Right forelimb (tissue), 1 donor: ENCODE measurements around the gene LSM4.

Experiments
- DNase-seq: peaks from one replicate; pipeline ENCODE4 v3.0.0-alpha.2; 2018

LSM4 gene

GRCh38 chr19:18291590-18292461 lies 31.1 kb downstream of the LSM4 start:
- peak; percentile 90 for DNase-seq

DNA sequence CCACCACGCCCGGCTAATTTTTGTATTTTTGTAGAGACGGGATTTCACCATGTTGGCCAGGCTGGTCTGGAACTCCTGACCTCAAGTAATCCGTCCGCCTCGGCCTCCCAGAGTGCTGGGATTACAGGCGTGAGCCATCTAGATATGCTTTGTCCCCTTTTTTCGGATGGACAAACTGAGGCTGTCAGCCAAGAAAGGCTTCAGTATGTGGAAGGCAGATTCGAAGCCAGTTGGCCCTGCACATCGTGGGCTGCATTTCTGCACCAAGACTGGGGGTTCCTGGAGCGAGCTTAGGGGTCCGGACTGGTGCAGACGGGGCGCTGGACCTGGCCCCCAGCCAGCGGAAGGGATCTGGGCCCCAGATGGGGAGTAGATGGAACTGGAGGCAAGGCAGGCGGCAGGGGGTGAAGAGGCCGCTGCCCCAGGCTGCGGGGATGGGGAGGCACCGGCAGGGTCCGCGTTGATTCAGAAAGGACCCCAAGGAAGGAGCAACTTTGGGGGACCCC lies 31.8 kb downstream of the LSM4 start:
- no peak for DNase-seq

GRCh38 chr19:18290302-18291018 lies 32.4 kb downstream of the LSM4 start:
- no peak for DNase-seq

GRCh38 chr19:18289471-18290301 lies 33.2 kb downstream of the LSM4 start:
- DNase-seq, result no peak

- peak; percentile 61 for DNase-seq
Measured at GRCh38 chr19:18287836-18288772, 34.8 kb downstream of the LSM4 start.

DNA sequence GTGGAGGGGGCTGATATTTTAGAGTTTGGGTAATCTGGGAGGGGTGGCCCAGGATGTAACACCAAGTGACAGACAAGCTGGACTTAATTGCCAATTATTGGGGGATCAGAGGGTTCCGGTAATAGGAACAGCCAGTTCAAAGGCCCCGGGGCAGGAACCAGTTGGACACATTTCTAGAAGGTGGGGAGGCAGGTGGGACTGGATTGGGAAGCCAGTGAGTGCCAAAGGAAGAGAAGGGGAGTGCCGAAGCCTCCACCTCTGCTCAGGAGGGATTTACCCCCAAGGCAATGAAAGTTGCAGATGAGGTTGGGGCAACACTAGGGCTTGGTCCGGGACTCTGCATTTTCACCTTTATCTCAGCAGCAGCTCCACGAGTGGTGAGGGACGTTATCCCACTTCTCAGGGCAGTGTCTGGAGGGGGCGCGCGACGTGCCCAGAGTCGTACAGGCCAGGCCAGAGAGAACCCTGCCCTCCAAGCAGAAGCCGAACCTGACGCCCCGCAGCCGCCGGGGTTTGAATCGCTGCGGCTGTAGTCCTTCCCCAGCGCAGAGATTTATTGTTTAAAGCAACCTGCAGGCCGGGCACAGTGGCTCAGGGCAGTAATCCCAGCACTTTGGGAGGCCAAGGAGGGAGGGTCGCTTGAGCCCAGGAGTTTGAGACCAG lies 35.8 kb downstream of the LSM4 start:
- no peak for DNase-seq

GRCh38 chr19:18284712-18285360 lies 38.0 kb downstream of the LSM4 start:
- no peak for DNase-seq

DNA sequence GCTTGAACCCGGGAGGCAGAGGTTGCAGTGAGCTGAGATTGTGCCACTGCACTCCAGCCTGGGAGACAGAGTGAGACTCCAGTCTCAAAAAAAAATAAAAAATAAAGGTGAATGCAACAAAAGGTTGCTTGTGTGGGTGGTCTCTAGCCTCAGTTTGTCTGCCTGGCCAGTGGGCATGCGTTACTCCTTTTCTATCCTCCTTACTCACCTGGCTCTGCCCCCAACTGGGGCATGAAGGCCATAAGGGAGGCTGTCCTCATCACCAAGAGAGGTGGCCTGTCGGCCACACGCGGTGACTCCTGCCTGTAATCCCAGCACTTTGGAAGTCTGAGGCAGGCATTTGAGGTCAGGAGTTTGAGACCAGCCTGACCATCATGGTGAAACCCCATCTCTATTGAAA lies 39.5 kb downstream of the LSM4 start:
- no peak for DNase-seq

- DNase-seq, result no peak
Measured at GRCh38 chr19:18282788-18283141, 40.1 kb downstream of the LSM4 start.

DNA sequence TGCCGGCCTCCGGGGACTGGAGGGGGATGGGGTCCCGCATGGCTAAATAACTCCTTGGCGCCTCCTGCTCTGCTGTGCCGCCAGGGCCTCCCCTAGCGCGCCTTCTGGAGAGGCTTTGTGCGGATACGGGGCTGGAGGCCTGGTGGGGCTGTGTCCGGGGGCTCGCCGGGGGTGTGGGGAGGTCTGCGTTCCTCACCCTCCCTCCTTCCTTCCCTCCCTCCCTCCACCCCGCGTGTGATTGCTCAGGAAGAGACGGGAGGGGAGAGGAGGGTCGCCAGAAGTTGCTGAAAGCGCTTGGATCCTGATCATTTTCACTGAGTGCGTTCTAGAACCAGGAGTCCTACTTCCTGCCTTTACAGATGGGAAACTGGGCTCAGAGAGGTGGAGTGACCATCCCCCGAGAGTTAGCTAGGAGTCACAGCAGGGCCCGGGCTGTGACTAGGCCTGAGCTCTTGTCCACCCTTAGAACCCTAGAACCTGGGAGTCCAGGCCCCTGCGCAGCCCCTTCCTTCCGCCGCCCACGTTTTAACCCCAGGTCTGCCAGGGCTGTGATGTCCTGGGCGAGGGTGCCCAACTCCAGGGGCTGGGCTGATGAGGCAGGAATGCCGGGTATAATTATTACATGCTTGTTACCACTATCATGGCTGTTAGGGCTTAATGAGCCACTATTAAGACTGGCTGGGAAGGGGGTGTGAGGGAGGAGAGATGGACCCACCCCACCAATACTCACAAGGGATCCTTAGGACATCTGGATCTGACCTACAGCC lies 40.7 kb downstream of the LSM4 start:
- no peak for DNase-seq

DNA sequence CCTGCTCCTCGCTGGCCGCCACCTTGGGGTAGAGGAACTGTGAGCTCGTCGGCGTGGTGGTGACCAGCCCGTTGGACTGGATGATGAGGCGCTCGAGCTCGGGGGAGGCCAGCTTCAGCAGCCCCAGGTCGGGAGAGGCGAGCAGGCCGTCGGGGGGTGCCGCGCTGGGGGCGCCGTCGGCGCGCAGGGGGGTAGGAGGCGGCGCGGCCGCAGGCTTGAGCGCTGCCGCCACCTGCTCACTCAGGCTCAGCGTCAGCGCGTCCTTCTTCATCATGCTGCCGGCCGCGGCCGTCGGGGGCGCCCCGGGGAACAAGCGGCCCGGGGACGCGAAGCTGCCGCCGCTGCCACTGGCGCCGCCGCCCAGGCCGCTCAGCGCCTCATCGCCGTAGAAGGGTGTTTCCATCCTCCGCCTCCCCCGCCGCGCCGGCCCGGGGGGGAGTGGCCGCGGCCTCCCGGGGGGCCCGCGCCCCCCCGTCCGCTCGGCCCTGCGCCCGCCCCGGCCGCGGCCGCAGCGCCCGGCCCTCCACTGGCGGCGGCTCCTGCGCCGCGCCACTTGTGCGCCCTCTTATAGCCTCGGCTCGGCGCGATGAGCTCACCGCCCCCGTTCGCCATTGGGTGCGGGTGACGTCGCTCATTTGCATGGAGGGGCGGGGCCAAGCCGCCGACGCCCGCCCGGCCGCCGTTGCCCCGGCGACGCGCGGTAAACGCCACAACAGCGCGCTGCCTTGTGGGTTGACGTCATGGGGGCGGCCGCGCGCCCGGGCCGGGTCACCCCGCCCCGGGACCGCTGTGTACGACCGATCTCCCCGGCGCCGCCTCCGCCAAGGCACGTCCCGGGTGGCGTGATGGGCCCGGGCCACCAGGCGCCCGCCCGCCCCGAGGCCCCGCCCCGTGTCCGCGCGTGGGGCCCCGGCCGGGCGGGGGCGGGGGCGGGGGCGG lies 41.5 kb downstream of the LSM4 start, which contains the start of gene JUND:
TSS of gene JUND (minus strand) at position 541 of the 939 bp plus-strand sequence. CDS start at position 403, 138 bp downstream.
- DNase-seq, result peak; percentile 99

DNA sequence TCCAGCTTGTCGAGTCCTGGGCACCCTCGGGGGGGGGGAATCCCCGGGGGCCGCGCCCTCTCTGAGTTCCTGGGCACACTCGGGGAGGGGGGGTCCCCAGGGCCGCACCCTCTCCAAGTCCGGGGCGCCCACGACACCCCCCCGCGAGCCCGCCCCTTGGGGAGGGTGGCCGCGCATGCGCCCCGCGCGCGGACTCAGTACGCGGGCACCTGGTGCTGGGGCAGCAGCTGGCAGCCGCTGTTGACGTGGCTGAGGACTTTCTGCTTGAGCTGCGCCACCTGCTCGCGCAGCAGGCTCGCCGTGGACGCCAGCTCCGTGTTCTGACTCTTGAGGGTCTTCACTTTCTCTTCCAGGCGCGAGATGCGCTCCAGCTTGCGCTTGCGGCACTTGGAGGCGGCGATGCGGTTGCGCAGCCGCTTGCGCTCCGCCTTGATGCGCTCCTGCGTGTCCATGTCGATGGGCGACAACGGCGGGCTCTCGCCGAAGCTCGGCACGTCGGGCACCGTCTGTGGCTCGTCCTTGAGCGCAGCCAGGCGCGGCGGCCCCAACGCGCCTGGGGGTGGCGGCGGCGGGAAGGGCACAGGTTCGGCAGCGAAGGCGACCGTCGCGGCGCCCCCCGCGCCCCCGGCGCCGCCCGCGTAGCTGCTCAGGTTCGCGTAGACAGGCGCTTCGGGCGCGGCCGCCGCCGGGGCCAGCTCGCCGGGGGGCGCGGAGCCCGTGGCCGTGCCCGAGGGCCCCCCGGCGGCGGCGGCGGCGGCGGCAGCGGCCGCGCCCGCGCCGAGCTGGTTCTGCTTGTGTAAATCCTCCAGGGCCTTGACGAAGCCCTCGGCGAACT lies 42.4 kb downstream of the LSM4 start:
- peak; percentile 87 for DNase-seq

DNA sequence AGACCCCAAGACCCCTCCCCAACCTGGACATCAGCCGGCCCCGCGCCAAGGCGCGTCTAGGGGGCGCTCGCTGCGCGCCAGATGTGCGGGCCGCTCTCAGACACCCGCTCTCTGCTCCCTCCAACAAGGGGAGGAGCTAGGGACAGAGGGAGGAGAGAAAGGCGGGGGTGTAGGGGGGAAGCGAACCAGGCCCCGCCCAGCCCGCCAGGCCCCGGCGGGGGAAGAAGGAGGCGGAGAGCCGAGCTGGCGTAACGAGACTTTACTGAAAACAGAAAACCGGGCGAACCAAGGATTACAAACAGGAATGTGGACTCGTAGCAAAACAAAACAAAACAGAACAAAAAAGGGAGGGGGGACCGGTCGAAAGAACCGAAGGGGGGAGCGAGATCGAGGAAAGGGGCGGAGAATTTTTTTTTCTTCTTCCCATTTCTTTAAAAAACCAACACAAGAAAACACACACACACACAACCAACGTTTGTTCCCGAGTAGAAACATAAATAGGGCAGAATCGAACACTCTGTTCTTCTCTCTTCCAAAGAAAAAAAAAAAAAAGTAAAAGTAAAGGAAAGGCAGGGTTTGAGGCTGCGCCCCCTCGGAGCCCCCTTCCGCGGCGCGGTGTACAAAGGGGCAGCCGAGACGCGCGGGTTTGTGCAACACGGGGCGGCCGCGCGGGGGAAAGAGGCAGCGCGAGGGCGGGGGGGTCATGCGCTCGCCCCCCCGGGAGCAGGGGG lies 43.2 kb downstream of the LSM4 start:
- DNase-seq, result peak; percentile 96

DNA sequence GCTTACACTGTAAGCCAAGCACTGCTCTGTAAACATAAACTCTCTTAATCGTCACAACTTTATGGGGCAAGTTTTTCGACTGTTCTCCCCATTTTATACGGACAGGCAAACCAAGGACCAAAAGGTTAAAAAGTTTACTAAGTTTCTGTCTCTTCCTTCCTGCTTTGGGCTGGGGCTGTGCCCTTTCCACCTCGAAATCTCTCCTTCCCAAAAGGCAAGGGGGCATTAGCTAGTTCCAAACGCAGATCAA lies 43.7 kb downstream of the LSM4 start:
- DNase-seq, result no peak

DNA sequence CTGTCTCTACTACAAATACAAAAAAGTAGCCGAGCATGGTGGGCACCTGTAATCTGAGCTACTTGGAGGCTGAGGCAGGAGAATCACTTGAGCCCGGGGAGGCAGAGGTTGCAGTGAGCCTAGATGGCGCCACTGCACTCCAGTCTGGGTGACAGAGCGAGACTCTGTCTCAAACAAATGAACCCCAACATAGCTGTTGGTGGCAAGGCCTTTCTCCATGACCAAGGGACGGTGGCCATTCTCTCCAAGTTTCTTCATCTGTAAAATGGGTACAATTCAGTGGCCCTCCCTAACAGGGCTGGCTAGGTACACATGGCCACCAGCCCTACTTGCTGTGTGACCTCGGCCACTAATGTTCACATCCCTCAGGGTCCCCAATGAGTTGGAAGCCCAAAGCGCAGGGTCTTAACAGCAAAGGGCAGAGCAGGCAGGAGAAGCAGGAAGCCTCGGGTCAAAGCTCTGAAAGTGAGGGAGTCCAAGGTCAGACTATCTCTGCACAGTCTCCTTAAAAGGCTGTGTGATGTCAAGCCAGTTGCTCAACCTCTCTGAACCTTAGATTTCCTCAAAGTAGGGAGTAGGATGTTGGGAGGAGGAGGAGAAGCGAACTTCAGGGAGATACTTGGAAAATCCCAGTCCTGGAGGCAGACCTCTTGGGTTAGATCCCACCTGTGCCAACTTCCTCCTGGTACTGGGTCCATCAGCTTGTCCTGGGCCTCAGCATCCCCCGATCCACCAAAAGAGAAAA lies 44.2 kb downstream of the LSM4 start:
- DNase-seq, result peak; percentile 63

- DNase-seq, result peak; percentile 92
Measured at GRCh38 chr19:18274781-18275356, 48.0 kb downstream of the LSM4 start.
